HepG2 (cell line): Measurements from ENCODE around the gene KCNJ14. TPM values are rescaled to one million over a fixed set of nuclear protein-coding genes. Genes with fewer than 3 reads are reported as not detected.
A peak's percentile ranks its signal among the peaks of the same experiment; 100 is the strongest.

ENCODE experiments used
- ARHGAP35 ChIP-seq: sonication (generic); formaldehyde crosslinking; IDR thresholded peaks from 2 replicates; pipeline ENCODE4 v1.9.0; 2022; ENCODE audit warnings: mild to moderate bottlenecking, inconsistent platforms, moderate library complexity, missing genetic modification reagents, borderline replicate concordance
- ARNT2 ChIP-seq: sonication (generic); formaldehyde crosslinking; IDR thresholded peaks from 2 replicates; pipeline ENCODE4 v1.8.0; 2022; ENCODE audit warnings: mild to moderate bottlenecking, low read depth, missing genetic modification reagents, moderate library complexity
- ELF3 ChIP-seq: IDR thresholded peaks from 2 replicates; pipeline ENCODE4 v1.6.1; 2016; ENCODE audit warnings: missing genetic modification reagents, missing compliant biosample characterization
- ESRRA ChIP-seq: sonication (generic); formaldehyde crosslinking; IDR thresholded peaks from 2 replicates; pipeline ENCODE4 v1.5.1; 2020; ENCODE audit warnings: mild to moderate bottlenecking, low read depth, missing genetic modification reagents
- HDAC1 ChIP-seq: sonication (generic); formaldehyde crosslinking; IDR thresholded peaks from 2 replicates; pipeline ENCODE4 v1.5.1; 2020; ENCODE audit warnings: mild to moderate bottlenecking, missing genetic modification reagents
- JUND ChIP-seq: sonication (generic); formaldehyde crosslinking; IDR thresholded peaks from 2 replicates; pipeline ENCODE4 v1.8.0; 2022; ENCODE audit warnings: mild to moderate bottlenecking, missing genetic modification reagents
- LCORL ChIP-seq, 2 experiments: fragments of 450-650 bp in 1 of 2; sonication (generic) in 1 of 2; formaldehyde crosslinking in 1 of 2; IDR thresholded peaks; 2 replicates each; pipeline versions ENCODE4 v1.5.0 to v1.6.1; 2017 to 2020; ENCODE audit warnings: antibody characterized with exemption in 1 of 2, missing genetic modification reagents in 1 of 2
- NR2C2 ChIP-seq: sonication (generic); formaldehyde crosslinking; IDR thresholded peaks from 2 replicates; pipeline ENCODE4 v1.4.0; 2020; ENCODE audit warnings: missing genetic modification reagents, mild to moderate bottlenecking, moderate library complexity, borderline replicate concordance
- NR2F6 ChIP-seq, 2 experiments: IDR thresholded peaks; 2 replicates each; pipeline ENCODE4 v1.6.1; 2016; ENCODE audit warnings: antibody characterized with exemption in 1 of 2, mild to moderate bottlenecking in 1 of 2
- PITX1 ChIP-seq: sonication (generic); formaldehyde crosslinking; IDR thresholded peaks from 2 replicates; pipeline ENCODE4 v1.5.1; 2020; ENCODE audit warnings: mild to moderate bottlenecking, missing genetic modification reagents
- REPIN1 ChIP-seq: sonication (generic); formaldehyde crosslinking; IDR thresholded peaks from 2 replicates; pipeline ENCODE4 v1.8.0; 2022; ENCODE audit warnings: missing genetic modification reagents, low read depth, mild to moderate bottlenecking, borderline replicate concordance
- ZBTB8A ChIP-seq: sonication (generic); formaldehyde crosslinking; IDR thresholded peaks from 2 replicates; pipeline ENCODE4 v1.4.0; 2020; ENCODE audit warnings: mild to moderate bottlenecking, low read depth, missing genetic modification reagents, borderline replicate concordance
- ZNF225 ChIP-seq: sonication (generic); formaldehyde crosslinking; IDR thresholded peaks from 2 replicates; pipeline ENCODE4 v1.4.0; 2020; ENCODE audit warnings: mild to moderate bottlenecking, missing genetic modification reagents
- ZNF276 ChIP-seq: sonication (generic); formaldehyde crosslinking; IDR thresholded peaks from 2 replicates; pipeline ENCODE4 v1.4.0; 2020; ENCODE audit warnings: mild to moderate bottlenecking, low read depth, missing genetic modification reagents
- ZNF616 ChIP-seq: sonication (generic); formaldehyde crosslinking; IDR thresholded peaks from 2 replicates; pipeline ENCODE4 v1.5.0; 2020; ENCODE audit warnings: low read depth, mild to moderate bottlenecking, missing genetic modification reagents
- ZNF670 ChIP-seq: sonication (generic); formaldehyde crosslinking; IDR thresholded peaks from 2 replicates; pipeline ENCODE4 v1.8.0; 2022; ENCODE audit warnings: mild to moderate bottlenecking, missing genetic modification reagents, borderline replicate concordance
- ZNF777 ChIP-seq: sonication (generic); formaldehyde crosslinking; IDR thresholded peaks from 2 replicates; pipeline ENCODE4 v1.4.0; 2020; ENCODE audit warnings: missing genetic modification reagents
- ZNF792 ChIP-seq: IDR thresholded peaks from 2 replicates; pipeline ENCODE4 v1.6.1; 2016
- polyA plus RNA-seq, 8 experiments: library from polyadenylated mRNA; depleted of rRNA in 3 of 8; stranded (reverse) in 7 of 8; unstranded in 1 of 8; fragments of >200 nt; fragmentation: Illumina TruSeq in 4 of 8; extraction: Trizol in 4 of 8; gene quantifications; 2 replicates each; pipeline versions ENCODE4 v1.2.1 to v1.2.3, GENCODE V29; 2011 to 2016; ENCODE audit warnings: low read depth in 4 of 8, missing spikeins in 1 of 8, mixed read lengths in 1 of 8; ENCODE audit not compliant: insufficient read depth in 1 of 8
- total RNA-seq, 5 experiments: library from RNA; depleted of rRNA; stranded (reverse); fragments of >200 nt; fragmentation: Illumina TruSeq; extraction: Trizol; gene quantifications; 2 replicates each; pipeline ENCODE4 v1.2.3, GENCODE V29; 2016; ENCODE audit warnings: low read depth in 1 of 5
- TF ChIP-seq, protein P1 (sequence below): sonication (generic); formaldehyde crosslinking; IDR thresholded peaks from 2 replicates; pipeline ENCODE4 v1.8.1; 2023; ENCODE audit warnings: mild to moderate bottlenecking, moderate library complexity, missing genetic modification reagents
- TF ChIP-seq, protein P2 (sequence below): IDR thresholded peaks from 2 replicates; pipeline ENCODE4 v1.6.1; 2016
- TF ChIP-seq, protein P3 (sequence below): sonication (generic); formaldehyde crosslinking; IDR thresholded peaks from 2 replicates; pipeline ENCODE4 v1.8.0; 2022; ENCODE audit warnings: mild to moderate bottlenecking, missing genetic modification reagents, borderline replicate concordance

The KCNJ14 gene
- total and polyA plus RNA-seq, 2 of the 13 experiments (the other 11 are each of a cell fraction or from before 2014, with no cell fraction given), result 0.20 to 0.51 TPM

DNA sequence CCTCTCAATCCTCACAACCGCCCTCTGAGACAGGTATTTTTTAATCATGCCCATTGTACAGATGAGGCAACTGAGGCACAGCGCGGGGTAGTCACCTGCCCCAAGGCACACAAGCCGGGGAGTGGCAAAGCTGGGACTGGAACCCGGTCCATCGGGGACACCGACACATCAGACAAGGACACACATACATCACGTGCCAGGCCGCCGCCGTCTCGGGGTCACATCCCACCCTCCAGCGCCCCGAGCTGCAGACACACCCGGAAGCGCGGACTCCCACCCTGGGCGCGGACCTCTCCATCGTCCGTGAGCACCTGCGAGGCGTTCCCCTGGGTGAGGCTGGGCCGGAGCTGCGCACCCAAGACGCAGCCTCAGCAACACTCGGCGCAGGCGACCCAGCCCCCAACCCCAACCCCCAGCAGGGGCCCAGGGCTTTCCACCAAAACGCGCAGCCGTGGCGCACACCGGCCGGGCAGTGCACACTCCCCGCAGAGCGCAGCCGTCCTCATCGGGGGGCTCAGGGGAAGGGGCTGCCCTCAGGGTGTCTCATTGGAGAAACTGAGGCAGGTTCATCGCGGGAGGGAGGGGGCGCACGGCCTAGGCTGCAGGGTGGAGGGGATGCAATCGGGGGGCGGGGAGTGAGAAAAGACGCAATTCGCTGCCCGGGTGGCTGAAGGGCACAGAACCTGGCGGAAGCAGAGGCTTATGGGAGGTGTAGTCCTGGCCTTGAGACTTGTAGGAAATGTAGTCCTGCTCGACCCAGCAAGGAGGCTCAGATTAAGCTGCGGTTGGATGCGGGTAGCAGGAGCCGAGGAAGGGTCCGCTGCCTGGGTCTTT lies 58.1 kb downstream of the KCNJ14 start (continued):
- TF ChIP-seq NR2C2 (CRISPR knock-in tag), result peak; percentile 43; the same call in 1 of the 2 replicates
- TF ChIP-seq ZNF616, result no peak
- 0 out of 2 replicates have a peak, but pooled peaks have one; percentile 63 for TF ChIP-seq ZNF276
- TF ChIP-seq ARHGAP35, result 0 out of 2 replicates have a peak, but pooled peaks have one; percentile 42
- TF ChIP-seq, protein P1, sequence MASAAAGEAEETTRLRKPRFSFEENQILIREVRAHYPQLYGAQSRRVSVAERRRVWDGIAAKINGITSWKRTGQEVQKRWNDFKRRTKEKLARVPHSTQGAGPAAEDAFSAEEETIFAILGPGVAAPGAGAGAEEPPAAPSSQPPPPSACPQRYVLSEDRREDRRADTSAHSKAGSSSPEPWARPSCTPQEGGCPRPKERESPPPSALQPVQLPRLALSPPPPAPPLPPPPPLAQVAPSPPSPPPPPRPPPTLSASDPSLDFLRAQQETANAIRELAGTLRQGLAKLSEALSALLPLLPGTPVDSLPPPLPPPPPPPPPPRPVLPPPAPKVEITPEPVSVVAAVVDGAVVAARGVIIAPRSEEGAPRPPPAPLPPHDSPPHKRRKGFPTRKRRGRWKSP (CRISPR knock-in tag), result peak; percentile 83; the same call in 1 of the 2 replicates
- TF ChIP-seq ZNF777 (CRISPR knock-in tag), result peak; percentile 47; the same call in 1 of the 2 replicates
- TF ChIP-seq JUND (CRISPR knock-in tag), result 0 out of 2 replicates have a peak, but pooled peaks have one; percentile 12
- 0 out of 2 replicates have a peak, but pooled peaks have one; percentile 43 for TF ChIP-seq ESRRA (CRISPR knock-in tag)
- TF ChIP-seq, protein P2, sequence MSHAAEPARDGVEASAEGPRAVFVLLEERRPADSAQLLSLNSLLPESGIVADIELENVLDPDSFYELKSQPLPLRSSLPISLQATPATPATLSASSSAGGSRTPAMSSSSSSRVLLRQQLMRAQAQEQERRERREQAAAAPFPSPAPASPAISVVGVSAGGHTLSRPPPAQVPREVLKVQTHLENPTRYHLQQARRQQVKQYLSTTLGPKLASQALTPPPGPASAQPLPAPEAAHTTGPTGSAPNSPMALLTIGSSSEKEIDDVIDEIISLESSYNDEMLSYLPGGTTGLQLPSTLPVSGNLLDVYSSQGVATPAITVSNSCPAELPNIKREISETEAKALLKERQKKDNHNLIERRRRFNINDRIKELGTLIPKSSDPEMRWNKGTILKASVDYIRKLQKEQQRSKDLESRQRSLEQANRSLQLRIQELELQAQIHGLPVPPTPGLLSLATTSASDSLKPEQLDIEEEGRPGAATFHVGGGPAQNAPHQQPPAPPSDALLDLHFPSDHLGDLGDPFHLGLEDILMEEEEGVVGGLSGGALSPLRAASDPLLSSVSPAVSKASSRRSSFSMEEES (CRISPR knock-in tag), result 0 out of 2 replicates have a peak, but pooled peaks have one; percentile 8
- no peak for TF ChIP-seq REPIN1 (CRISPR knock-in tag)
- 0 out of 2 replicates have a peak, but pooled peaks have one; percentile 44 for TF ChIP-seq ZNF792 (CRISPR knock-in tag)
- TF ChIP-seq HDAC1 (CRISPR knock-in tag), result peak; percentile 55; the same call in 1 of the 2 replicates
- 0 out of 2 replicates have a peak, but pooled peaks have one; percentile 25 for TF ChIP-seq ELF3
- TF ChIP-seq ZBTB8A (CRISPR knock-in tag), result no peak
- TF ChIP-seq NR2F6 (IDR thresholded peaks at IDR 0.05), result no peak
- TF ChIP-seq NR2F6 (CRISPR knock-in tag; IDR thresholded peaks at IDR 0.05), result 0 out of 2 replicates have a peak, but pooled peaks have one; percentile 9
- TF ChIP-seq, protein P3, sequence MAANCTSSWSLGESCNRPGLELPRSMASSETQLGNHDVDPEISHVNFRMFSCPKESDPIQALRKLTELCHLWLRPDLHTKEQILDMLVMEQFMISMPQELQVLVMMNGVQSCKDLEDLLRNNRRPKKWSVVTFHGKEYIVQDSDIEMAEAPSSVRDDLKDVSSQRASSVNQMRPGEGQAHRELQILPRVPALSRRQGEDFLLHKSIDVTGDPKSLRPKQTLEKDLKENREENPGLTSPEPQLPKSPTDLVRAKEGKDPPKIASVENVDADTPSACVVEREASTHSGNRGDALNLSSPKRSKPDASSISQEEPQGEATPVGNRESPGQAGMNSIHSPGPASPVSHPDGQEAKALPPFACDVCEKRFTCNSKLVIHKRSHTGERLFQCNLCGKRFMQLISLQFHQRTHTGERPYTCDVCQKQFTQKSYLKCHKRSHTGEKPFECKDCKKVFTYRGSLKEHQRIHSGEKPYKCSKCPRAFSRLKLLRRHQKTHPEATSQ (CRISPR knock-in tag), result 0 out of 2 replicates have a peak, but pooled peaks have one; percentile 33
- 0 out of 2 replicates have a peak, but pooled peaks have one; percentile 28 for TF ChIP-seq ZNF670 (CRISPR knock-in tag)
- no peak for TF ChIP-seq ZNF225 (CRISPR knock-in tag)
- 0 out of 2 replicates have a peak, but pooled peaks have one; percentile 41 for TF ChIP-seq PITX1 (CRISPR knock-in tag)
- no peak for TF ChIP-seq LCORL (IDR thresholded peaks at IDR 0.05)
- 0 out of 2 replicates have a peak, but pooled peaks have one; percentile 42 for TF ChIP-seq LCORL (CRISPR knock-in tag; IDR thresholded peaks at IDR 0.05)
- peak; percentile 52; the same call in 1 of the 2 replicates for TF ChIP-seq ARNT2 (CRISPR knock-in tag)
